ENCODE measurements around the gene PPP1R10.

GRCh38 chr6:30589754-30590358 lies 27.2 kb downstream of the PPP1R10 start:
- no peak for TF ChIP-seq EP300 (IDR thresholded peaks at IDR 0.05; ENCODE audit: borderline replicate concordance)
- no peak for TF ChIP-seq REST (IDR thresholded peaks at IDR 0.05; ENCODE audit: low read depth)
- TF ChIP-seq TCF12 (IDR thresholded peaks at IDR 0.05; ENCODE audit: low read depth), result no peak
- no peak for TF ChIP-seq TAF1 (IDR thresholded peaks at IDR 0.05; ENCODE audit: low read depth)
- TF ChIP-seq CEBPB (IDR thresholded peaks at IDR 0.05), result no peak
